Neuronal stem cell (in vitro differentiated cells): ENCODE measurements around the gene LPP.

Experiments used
- DNase-seq: peaks from one replicate; pipeline ENCODE4 v3.0.0-alpha.2; 2013; ENCODE audit warnings: low spot score
- H2AFZ ChIP-seq: one replicate; pipeline ENCODE4 v1.6.1; 2013; ENCODE audit warnings: mild to moderate bottlenecking, low read length, inconsistent platforms
- H2AK5ac ChIP-seq: 2 replicates; pipeline ENCODE4 v1.6.1; 2013; ENCODE audit warnings: low read depth, mild to moderate bottlenecking, inconsistent platforms, low read length, moderate library complexity, mixed read lengths
- H2BK120ac ChIP-seq: 2 replicates; pipeline ENCODE4 v1.6.1; 2013; ENCODE audit warnings: low read depth, mild to moderate bottlenecking, inconsistent platforms, low read length, moderate library complexity, mixed read lengths
- H2BK12ac ChIP-seq: one replicate; pipeline ENCODE4 v1.6.1; 2013; ENCODE audit warnings: low read length, inconsistent platforms
- H2BK15ac ChIP-seq: 2 replicates; pipeline ENCODE4 v1.6.1; 2013; ENCODE audit warnings: mild to moderate bottlenecking, low read length, inconsistent platforms, mixed read lengths
- H2BK5ac ChIP-seq: one replicate; pipeline ENCODE4 v1.6.1; 2013; ENCODE audit warnings: inconsistent platforms, mild to moderate bottlenecking, low read length, moderate library complexity
- H3K14ac ChIP-seq: one replicate; pipeline ENCODE4 v1.6.1; 2013; ENCODE audit warnings: low read length, inconsistent platforms
- H3K18ac ChIP-seq: 2 replicates; pipeline ENCODE4 v1.6.1; 2013; ENCODE audit warnings: low read length, inconsistent platforms
- H3K23ac ChIP-seq: 2 replicates; pipeline ENCODE4 v1.6.1; 2013; ENCODE audit warnings: low read depth, mild to moderate bottlenecking, mixed read lengths, low read length, inconsistent platforms; ENCODE audit not compliant: poor library complexity
- H3K27ac ChIP-seq: replicated peaks from 3 replicates; pipeline ENCODE4 v1.5.1; 2013; ENCODE audit warnings: low read length, inconsistent platforms
- H3K27me3 ChIP-seq, 3 experiments: 2 replicates each; pipeline ENCODE4 v1.6.1; 2013; ENCODE audit warnings: low read length in 3 of 3, mild to moderate bottlenecking in 2 of 3, inconsistent platforms in 1 of 3, low read depth in 1 of 3, mixed read lengths in 1 of 3, moderate library complexity in 1 of 3; ENCODE audit not compliant: control insufficient read depth in 3 of 3, insufficient read depth in 3 of 3
- H3K36me3 ChIP-seq, 2 donors: replicated peaks in 1 of 2; 2 replicates each; pipeline ENCODE4 v1.6.1; 2013; ENCODE audit warnings: low read length in 2 of 2; ENCODE audit not compliant: control insufficient read depth in 2 of 2, insufficient read depth in 2 of 2
- H3K4ac ChIP-seq: 2 replicates; pipeline ENCODE4 v1.6.1; 2013; ENCODE audit warnings: inconsistent platforms, mild to moderate bottlenecking, low read length, moderate library complexity
- H3K4me1 ChIP-seq, 2 donors: 1 replicate in 1 of 2; 2 replicates in 1 of 2; pipeline ENCODE4 v1.6.1; 2013; ENCODE audit warnings: low read length in 2 of 2, low read depth in 1 of 2; ENCODE audit not compliant: control insufficient read depth in 2 of 2, insufficient read depth in 1 of 2
- H3K4me2 ChIP-seq: one replicate; pipeline ENCODE4 v1.6.1; 2013; ENCODE audit warnings: mild to moderate bottlenecking, low read length, inconsistent platforms; ENCODE audit not compliant: insufficient read depth, poor library complexity, severe bottlenecking
- H3K4me3 ChIP-seq, 2 donors: 2 replicates each; pipeline ENCODE4 v1.5.1; 2013; ENCODE audit warnings: low read length in 2 of 2, mild to moderate bottlenecking in 2 of 2, inconsistent platforms in 1 of 2, moderate library complexity in 1 of 2
- H3K79me1 ChIP-seq: one replicate; pipeline ENCODE4 v1.6.1; 2013; ENCODE audit warnings: low read depth, mild to moderate bottlenecking, inconsistent platforms, low read length, moderate library complexity
- H3K9ac ChIP-seq: one replicate; pipeline ENCODE4 v1.6.1; 2013; ENCODE audit warnings: mild to moderate bottlenecking, low read depth, low read length, inconsistent platforms; ENCODE audit not compliant: poor library complexity
- H3K9me3 ChIP-seq, 2 donors: replicated peaks in 1 of 2; 2 replicates each; pipeline versions ENCODE3 to v1.6.1; 2013; ENCODE audit warnings: low read length in 2 of 2, mild to moderate bottlenecking in 2 of 2, inconsistent platforms in 1 of 2, low read depth in 1 of 2, mixed read lengths in 1 of 2, moderate library complexity in 1 of 2; ENCODE audit not compliant: control insufficient read depth in 2 of 2, insufficient read depth in 1 of 2
- H4K8ac ChIP-seq: one replicate; pipeline ENCODE4 v1.6.1; 2013; ENCODE audit warnings: low read depth, mild to moderate bottlenecking, inconsistent platforms, low read length, moderate library complexity
- H4K91ac ChIP-seq: one replicate; pipeline ENCODE4 v1.6.1; 2013; ENCODE audit warnings: low read length, low read depth, mild to moderate bottlenecking, inconsistent platforms; ENCODE audit not compliant: poor library complexity
- WGBS, 2 donors: extraction: QIAGEN DNeasy Blood & Tissue Kit; methylation state at CpG; one replicate each; pipeline ENCODE4 v1.1.7; 2013; ENCODE audit warnings: missing lambda C conversion rate in 2 of 2, mixed read lengths in 1 of 2; ENCODE audit not compliant: insufficient read length in 2 of 2, insufficient replicate concordance in 1 of 2; ENCODE audit errors: extremely low coverage in 2 of 2; 5-methylcytosine and 5-hydroxymethylcytosine counted together

Gene LPP

DNA sequence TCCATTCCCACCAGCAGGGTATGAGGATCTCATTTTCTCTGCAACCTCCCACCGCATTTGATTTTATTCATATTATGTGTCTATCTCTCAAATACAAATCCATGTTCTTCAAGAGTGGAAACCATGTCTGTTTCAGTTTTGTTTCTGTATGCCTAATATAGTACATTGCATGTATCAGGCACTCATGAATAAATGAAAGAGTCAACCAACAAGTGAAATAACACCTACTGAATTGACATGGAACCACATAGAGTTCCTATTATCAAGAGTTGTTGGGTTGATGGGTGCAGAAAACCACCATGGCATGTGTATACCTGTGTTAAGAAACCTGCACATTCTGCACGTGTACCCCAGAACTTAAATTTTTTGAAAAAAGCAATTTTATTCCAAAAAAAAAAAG, 466.8 kb downstream of the LPP start:
- Histone ChIP-seq H3K4ac (no peak overlapping the region), H3K14ac (no peak overlapping the region), H3K27ac (no peak overlapping the region), H2BK12ac (no peak overlapping the region), H3K27me3 (no peaks in the 10 kb centered on the region), H3K18ac (no peak overlapping the region), H4K8ac (no peak overlapping the region), H2BK5ac (no peak overlapping the region), H3K4me3 (no peak overlapping the region), H2AFZ (no peak overlapping the region), H3K23ac (no peak overlapping the region), H2BK15ac (no peak overlapping the region), H3K9ac (no peak overlapping the region), H3K9me3 (no peaks in the 10 kb centered on the region), H4K91ac (no peak overlapping the region), H3K36me3 (no peaks in the 10 kb centered on the region), H3K4me2 (no peak overlapping the region), H3K4me1 (no peaks in the 10 kb centered on the region), H2AK5ac (no peak overlapping the region), H3K79me1 (no peaks in the 10 kb centered on the region), H2BK120ac (no peak overlapping the region)
- WGBS, 2 donors: no CpG with 5 or more reads among the region's 2 CpGs
- no peak for DNase-seq

DNA sequence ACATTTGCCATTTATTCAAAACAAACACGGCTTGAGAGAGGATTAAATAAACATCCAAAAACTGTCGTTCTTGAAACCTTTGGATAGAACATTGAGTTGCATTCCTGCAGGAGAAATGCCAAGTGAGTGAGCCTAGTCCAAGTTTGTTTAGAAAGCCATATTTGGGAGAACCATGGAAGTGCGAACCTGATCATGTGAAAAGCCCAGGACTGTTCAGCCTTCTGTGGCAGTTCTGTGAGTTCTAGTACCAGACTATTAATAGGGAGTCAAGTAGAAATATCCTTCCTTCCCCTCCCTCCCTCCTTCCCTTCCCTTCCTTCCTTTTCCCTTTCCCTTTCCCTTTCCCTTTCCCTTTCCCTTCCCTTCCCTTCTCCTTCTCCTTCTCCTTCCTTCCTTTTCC, 470.4 kb downstream of the LPP start:
- WGBS, 2 donors: no CpG with 5 or more reads among the region's 3 CpGs
- Histone ChIP-seq H3K14ac (no peak overlapping the region), H3K4me3 (no peak overlapping the region), H2BK15ac (no peak overlapping the region), H3K9ac (no peak overlapping the region), H3K4ac (no peak overlapping the region), H3K4me1 (no peaks in the 10 kb centered on the region), H3K23ac (no peak overlapping the region), H2BK12ac (no peak overlapping the region), H3K9me3 (peaks cover 0 to 2% of the 10 kb centered on the region in 2 donors), H2BK5ac (no peak overlapping the region), H4K8ac (no peak overlapping the region), H3K27me3 (no peaks in the 10 kb centered on the region), H2AFZ (no peak overlapping the region), H3K36me3 (no peaks in the 10 kb centered on the region), H3K18ac (no peak overlapping the region), H2AK5ac (no peak overlapping the region), H2BK120ac (no peak overlapping the region), H3K27ac (no peak overlapping the region), H3K79me1 (no peaks in the 10 kb centered on the region), H4K91ac (no peak overlapping the region), H3K4me2 (no peak overlapping the region)
- DNase-seq: no peak

DNA sequence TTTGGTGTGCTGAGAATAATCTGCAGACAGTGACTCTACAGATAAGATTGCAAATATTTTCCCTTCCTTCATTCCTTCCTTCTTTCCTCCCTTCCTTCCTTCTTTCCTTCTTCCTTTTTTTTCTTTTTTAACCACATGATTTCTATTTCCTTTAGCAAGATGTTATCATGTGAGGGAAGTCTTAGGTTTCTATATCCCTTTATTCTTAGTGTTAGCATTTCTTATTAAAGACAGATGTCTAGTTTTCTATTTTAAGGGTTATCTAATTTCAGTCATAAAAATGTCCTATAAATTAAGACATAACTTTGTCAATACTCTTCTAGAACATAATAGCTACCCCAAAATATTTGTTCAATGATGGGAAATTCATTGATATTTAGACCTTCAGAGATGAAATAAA, 470.9 kb downstream of the LPP start:
- Histone ChIP-seq H3K4me2 (no peak overlapping the region), H3K79me1 (no peaks in the 10 kb centered on the region), H3K27ac (no peak overlapping the region), H3K9me3 (peaks cover 0 to 5% of the 10 kb centered on the region in 2 donors), H2BK12ac (no peak overlapping the region), H3K36me3 (no peaks in the 10 kb centered on the region), H2BK120ac (no peak overlapping the region), H2AFZ (no peak overlapping the region), H3K27me3 (no peaks in the 10 kb centered on the region), H3K14ac (no peak overlapping the region), H4K8ac (no peak overlapping the region), H2BK5ac (no peak overlapping the region), H3K23ac (no peak overlapping the region), H3K4ac (no peak overlapping the region), H3K4me3 (no peak overlapping the region), H4K91ac (no peak overlapping the region), H2AK5ac (no peak overlapping the region), H3K9ac (no peak overlapping the region), H3K4me1 (no peaks in the 10 kb centered on the region), H2BK15ac (no peak overlapping the region), H3K18ac (no peak overlapping the region)
- DNase-seq: no peak

DNA sequence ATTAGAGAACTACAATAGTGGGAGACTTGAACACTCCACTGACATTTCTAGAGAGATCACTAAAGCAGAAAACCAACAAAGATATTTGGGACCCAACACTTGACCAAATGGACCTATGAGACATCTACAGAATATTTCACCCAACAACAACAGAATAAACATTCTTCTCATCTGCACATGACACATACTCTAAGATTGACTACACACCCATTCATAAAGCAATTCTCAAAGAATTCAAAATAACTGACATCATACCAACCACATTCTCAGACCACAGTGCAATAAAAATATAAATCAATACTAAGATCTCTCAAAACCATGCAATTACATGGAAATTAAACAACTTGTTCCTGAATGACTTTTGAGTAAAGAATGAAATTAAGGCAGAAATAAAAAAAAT, 473.7 kb downstream of the LPP start:
- Histone ChIP-seq H2BK15ac (no peak overlapping the region), H3K79me1 (no peaks in the 10 kb centered on the region), H3K23ac (no peak overlapping the region), H3K18ac (no peak overlapping the region), H3K14ac (no peak overlapping the region), H3K27me3 (no peaks in the 10 kb centered on the region), H3K4me2 (no peak overlapping the region), H3K9me3 (peaks cover 0 to 8% of the 10 kb centered on the region in 2 donors), H2BK12ac (no peak overlapping the region), H3K36me3 (no peaks in the 10 kb centered on the region), H2AFZ (no peak overlapping the region), H3K4me3 (no peak overlapping the region), H2BK5ac (no peak overlapping the region), H2BK120ac (no peak overlapping the region), H3K4ac (no peak overlapping the region), H4K91ac (no peak overlapping the region), H3K27ac (no peak overlapping the region), H2AK5ac (no peak overlapping the region), H4K8ac (no peak overlapping the region), H3K4me1 (no peaks in the 10 kb centered on the region), H3K9ac (no peak overlapping the region)
- DNase-seq: no peak
